Ovary (tissue), 9 donors: Measurements from ENCODE around the gene NDEL1. TPM values are rescaled to one million over a fixed set of nuclear protein-coding genes. Genes with fewer than 3 reads are reported as not detected.

Source experiments
- DNase-seq, 5 donors: peaks; one replicate each; pipeline ENCODE4 v3.0.0-alpha.2; 2019 to 2020
- H3K27ac ChIP-seq, 2 donors: fragments of 200-600 bp; one replicate each; pipeline versions ENCODE4 v1.5.1 to v1.8.0; 2019 to 2022
- H3K27me3 ChIP-seq: fragments of 200-600 bp; one replicate; pipeline ENCODE4 v1.8.0; 2022
- H3K36me3 ChIP-seq: fragments of 200-600 bp; sonication (generic); one replicate; pipeline ENCODE4 v1.5.1; 2019
- H3K4me1 ChIP-seq: one replicate; pipeline ENCODE4 v1.8.1; 2013; ENCODE audit warnings: mild to moderate bottlenecking, moderate library complexity; ENCODE audit not compliant: insufficient read depth
- H3K4me3 ChIP-seq: fragments of 200-600 bp; sonication (generic); one replicate; pipeline ENCODE4 v1.5.1; 2017
- H3K9me3 ChIP-seq, 2 donors: fragments of 200-600 bp in 1 of 2; sonication (generic) in 1 of 2; one replicate each; pipeline versions ENCODE4 v1.5.1 to v1.8.1; 2013 to 2019; ENCODE audit warnings: mild to moderate bottlenecking in 1 of 2, moderate library complexity in 1 of 2
- CTCF ChIP-seq, 3 donors: fragments of 450-650 bp in 2 of 3; fragments of 200-600 bp in 1 of 3; IDR thresholded peaks; one replicate each; pipeline versions ENCODE4 v1.5.1 to v1.8.0; 2016 to 2022; ENCODE audit warnings: antibody characterized with exemption in 3 of 3, mild to moderate bottlenecking in 1 of 3
- EP300 ChIP-seq: sonication (generic); formaldehyde crosslinking; IDR thresholded peaks from one replicate; pipeline ENCODE4 v1.6.1; 2017; ENCODE audit warnings: antibody characterized with exemption
- POLR2A ChIP-seq: fragments of 450-650 bp; IDR thresholded peaks from one replicate; pipeline ENCODE4 v1.6.1; 2017; ENCODE audit warnings: antibody characterized with exemption, mild to moderate bottlenecking, moderate library complexity
- WGBS, 3 donors: extraction: QIAGEN DNeasy Blood & Tissue Kit in 1 of 3; methylation state at CpG; one replicate each; pipeline versions ENCODE4 v1.1.5 to v1.1.7; 2013 to 2017; 5-methylcytosine and 5-hydroxymethylcytosine counted together
- intact Hi-C, 4 donors: fragments of 100-400 bp; cut with DNase I; formaldehyde crosslinking; loops; one replicate each; pipeline versions ENCODE4 v1.11.0 to v1.15.1; 2022 to 2023
- polyA plus RNA-seq, 2 donors: library from polyadenylated mRNA; stranded (reverse); fragments of 200-250 nt in 1 of 2; fragments of 350-450 nt in 1 of 2; fragmentation: Illumina TruSeq in 1 of 2; extraction: RNeasy Lipid Tissue Mini Kit (QIAGEN cat#74804) in 1 of 2; gene quantifications; one replicate each; pipeline ENCODE4 v1.2.3, GENCODE V29; 2013 to 2014
- total RNA-seq, 7 donors: library from RNA; depleted of rRNA in 2 of 7; stranded (reverse); fragments of >200 nt in 2 of 7; fragmentation: NEBNext Ultra II Directional in 3 of 7; extraction: Animal tissue kit (Norgen Biotek cat#: 25700) in 3 of 7; gene quantifications; one replicate each; pipeline versions ENCODE4 v1.1.0 to v1.2.4, GENCODE V29; 2016 to 2023
- donor health status: DM: no; HTN: no; CAD: no; lungs with moderate emphysema.
- donor health status: DM: no; HTN: no; CAD: no.
- donor health status: Bipolar disorder and iron deficiency.
- donor health status: DM: yes; HTN: yes; CAD: no.
- donor health status: DM: no; HTN: no; CAD: no.
- donor health status: DM: yes; HTN: yes; CAD: no.

The NDEL1 gene
- total and polyA plus RNA-seq, 9 donors = 36.7 to 86.5 (median 63.2) TPM

DNA sequence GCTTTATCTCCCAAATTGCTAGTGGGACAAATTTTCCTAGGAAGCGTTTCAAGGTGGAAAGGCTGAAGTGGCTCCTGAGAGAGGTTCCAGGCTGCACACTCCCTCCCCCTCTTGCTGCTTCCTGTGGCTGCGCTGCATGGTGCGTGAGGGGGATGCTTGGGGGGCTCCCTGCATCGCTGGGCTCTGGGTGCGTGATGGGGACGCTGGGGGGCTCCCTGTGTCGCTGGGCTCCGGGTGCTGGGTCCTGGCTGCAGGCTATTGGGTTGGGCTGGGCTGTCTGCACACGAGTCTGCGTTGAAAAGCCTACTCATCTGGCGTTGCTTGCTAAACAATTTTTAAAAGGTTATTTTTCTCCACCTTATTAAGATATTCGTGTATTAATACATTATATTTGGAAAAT lies 30.1 kb downstream of the NDEL1 start:
- Histone ChIP-seq H3K27ac (no peak overlapping the region), H3K36me3 (no peaks in the 10 kb centered on the region), H3K4me1 (peaks cover 16% of the 10 kb centered on the region), H3K27me3 (no peaks in the 10 kb centered on the region), H3K4me3 (no peak overlapping the region), H3K9me3 (no peaks in the 10 kb centered on the region)
- intact Hi-C loops = no loop called here
- 14 to 30% (median 23%) methylated on average over 12 of the region's 12 CpGs for WGBS, 3 donors
- no peak for DNase-seq
- TF ChIP-seq CTCF (IDR thresholded peaks at IDR 0.05) = no peak
- TF ChIP-seq POLR2A = no peak
- no peak for TF ChIP-seq EP300

DNA sequence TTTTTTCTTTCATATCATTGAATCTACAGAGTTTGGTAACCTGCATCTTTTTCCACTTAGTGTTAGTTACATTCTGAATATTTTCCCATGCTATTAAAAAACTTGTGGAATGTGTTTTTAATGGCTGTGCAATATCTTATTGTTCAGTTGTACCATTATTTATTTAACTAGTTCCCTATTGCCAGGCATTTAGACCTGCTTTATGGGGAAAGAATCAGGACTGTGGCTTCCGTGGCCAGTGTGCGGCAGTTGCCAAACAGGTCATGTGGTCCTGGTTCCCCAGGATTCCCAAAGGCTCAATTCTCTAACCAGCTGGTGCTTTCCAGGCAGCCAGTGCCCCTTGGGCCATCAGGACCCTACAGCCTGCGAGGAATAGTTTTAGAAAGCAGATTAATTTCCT lies 30.8 kb downstream of the NDEL1 start:
- H3K36me3 ChIP-seq = no peaks in the 10 kb centered on the region
- intact Hi-C loops = no loop called here

DNA sequence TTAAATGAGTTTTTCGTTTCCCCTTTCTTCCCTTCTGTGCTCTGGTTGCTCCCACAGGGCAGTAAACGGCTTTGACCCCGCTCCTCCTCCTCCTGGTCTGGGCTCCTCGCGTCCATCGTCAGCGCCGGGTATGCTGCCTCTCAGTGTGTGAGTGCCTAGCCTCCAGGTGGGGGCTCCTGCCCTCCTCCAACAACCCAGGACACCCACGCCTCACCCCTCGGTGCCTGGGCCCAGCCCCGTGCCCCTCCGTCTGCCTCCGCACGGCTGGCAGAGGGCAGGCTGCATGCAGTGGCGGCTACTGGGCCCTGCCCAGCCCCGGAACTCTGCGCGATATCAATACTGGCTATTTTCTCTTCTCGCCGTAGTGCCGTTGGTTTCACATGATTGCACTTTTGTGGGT lies 31.2 kb downstream of the NDEL1 start:
- H3K4me3 ChIP-seq = no peak overlapping the region
- no peaks in the 10 kb centered on the region for H3K36me3 ChIP-seq
- intact Hi-C loops = no loop called here
- H3K27ac ChIP-seq = no peak overlapping the region
- peaks cover 19% of the 10 kb centered on the region for H3K4me1 ChIP-seq
- 77 to 94% (median 81%) methylated on average over 21 of the region's 21 CpGs for WGBS, 3 donors
- no peaks in the 10 kb centered on the region for H3K9me3 ChIP-seq
- no peak for DNase-seq
- TF ChIP-seq EP300 (no peak), POLR2A (no peak), CTCF (IDR thresholded peaks at IDR 0.05) (no peak)
- H3K27me3 ChIP-seq = no peaks in the 10 kb centered on the region

More for the DNA sequence above, 30.8 kb downstream of the NDEL1 start:
- H3K27me3 ChIP-seq = no peaks in the 10 kb centered on the region
- no peak for DNase-seq
- TF ChIP-seq CTCF (IDR thresholded peaks at IDR 0.05) (no peak), POLR2A (no peak), EP300 (no peak)
- H3K9me3 ChIP-seq = no peaks in the 10 kb centered on the region
- WGBS, 3 donors = 42 to 68% (median 46%) methylated on average over 3 of the region's 3 CpGs
- H3K4me3 ChIP-seq = no peak overlapping the region
- no peak overlapping the region for H3K27ac ChIP-seq
- H3K4me1 ChIP-seq = peaks cover 19% of the 10 kb centered on the region

GRCh38 chr17:8467527-8467926 lies 31.8 kb downstream of the NDEL1 start:
- Histone ChIP-seq H3K27ac (no peak overlapping the region), H3K36me3 (no peaks in the 10 kb centered on the region), H3K4me1 (peaks cover 19% of the 10 kb centered on the region), H3K27me3 (no peaks in the 10 kb centered on the region), H3K9me3 (no peaks in the 10 kb centered on the region), H3K4me3 (no peak overlapping the region)
- DNase-seq = no peak
- TF ChIP-seq EP300 = no peak
- no peak for TF ChIP-seq POLR2A
- TF ChIP-seq CTCF (IDR thresholded peaks at IDR 0.05) = no peak
- 76 to 80% (median 79%) methylated on average over 16 of the region's 16 CpGs for WGBS, 3 donors
- intact Hi-C loops = no loop called here
